Nephron (organoid): ENCODE data around the gene LYPD3.

ENCODE experiments used
- H3K27ac Mint-ChIP-seq, 3 experiments: 2 replicates each; pipeline ENCODE4 v1.8.0; 2020; ENCODE audit warnings: mixed read lengths in 3 of 3, mild to moderate bottlenecking in 2 of 3, moderate library complexity in 1 of 3
- H3K27me3 Mint-ChIP-seq: 2 replicates; pipeline ENCODE4 v1.8.0; 2021; ENCODE audit warnings: low read depth, mild to moderate bottlenecking, moderate library complexity, mixed read lengths
- H3K36me3 Mint-ChIP-seq: 2 replicates; pipeline ENCODE4 v1.8.0; 2020; ENCODE audit warnings: low read depth, mixed read lengths
- H3K4me1 Mint-ChIP-seq: 2 replicates; pipeline ENCODE4 v1.8.0; 2020; ENCODE audit warnings: mixed read lengths
- H3K4me3 Mint-ChIP-seq, 3 experiments: 2 replicates each; pipeline ENCODE4 v1.8.0; 2020; ENCODE audit warnings: mild to moderate bottlenecking in 3 of 3, mixed read lengths in 3 of 3, moderate library complexity in 2 of 3
- H3K9me3 Mint-ChIP-seq: 2 replicates; pipeline ENCODE4 v1.8.0; 2020; ENCODE audit warnings: mixed read lengths
- TF ChIP-seq, protein P1 (sequence below), 3 experiments: fragments of 200-600 bp; sonication (generic); IDR thresholded peaks; one replicate each; pipeline ENCODE4 v1.5.0; 2021; ENCODE audit warnings: antibody characterized with exemption in 3 of 3; ENCODE audit not compliant: unreplicated experiment in 3 of 3

Gene LYPD3

DNA sequence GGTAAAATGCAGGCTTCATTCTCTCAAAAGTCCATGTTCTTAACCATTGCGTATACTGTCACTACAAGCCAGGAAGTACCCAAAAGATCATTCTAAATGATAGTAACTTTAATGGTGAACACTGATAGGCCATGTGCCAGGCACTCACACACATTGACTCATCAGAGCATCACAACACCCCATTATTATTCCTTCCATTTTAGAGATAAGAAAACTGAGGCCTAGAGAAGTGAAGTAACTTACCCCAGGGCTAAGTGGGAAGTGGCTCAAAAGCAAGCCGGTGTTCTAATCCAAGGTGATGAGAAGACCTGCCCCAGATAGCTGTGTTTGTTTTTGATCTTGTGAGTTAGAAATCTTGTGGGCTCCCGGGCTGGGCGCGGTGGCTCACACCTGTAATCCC is 40.5 kb upstream of the LYPD3 start:
- Mint-ChIP-seq H3K4me1 (peaks cover 27% of the 10 kb centered on the region), H3K4me3 (peak overlapping the region; percentile 45 to 59 (median 53)), H3K27ac (no peak overlapping the region), H3K9me3 (no peaks in the 10 kb centered on the region), H3K27me3 (peaks cover 15% of the 10 kb centered on the region), H3K36me3 (peaks cover 23% of the 10 kb centered on the region)
- TF ChIP-seq, protein P1, sequence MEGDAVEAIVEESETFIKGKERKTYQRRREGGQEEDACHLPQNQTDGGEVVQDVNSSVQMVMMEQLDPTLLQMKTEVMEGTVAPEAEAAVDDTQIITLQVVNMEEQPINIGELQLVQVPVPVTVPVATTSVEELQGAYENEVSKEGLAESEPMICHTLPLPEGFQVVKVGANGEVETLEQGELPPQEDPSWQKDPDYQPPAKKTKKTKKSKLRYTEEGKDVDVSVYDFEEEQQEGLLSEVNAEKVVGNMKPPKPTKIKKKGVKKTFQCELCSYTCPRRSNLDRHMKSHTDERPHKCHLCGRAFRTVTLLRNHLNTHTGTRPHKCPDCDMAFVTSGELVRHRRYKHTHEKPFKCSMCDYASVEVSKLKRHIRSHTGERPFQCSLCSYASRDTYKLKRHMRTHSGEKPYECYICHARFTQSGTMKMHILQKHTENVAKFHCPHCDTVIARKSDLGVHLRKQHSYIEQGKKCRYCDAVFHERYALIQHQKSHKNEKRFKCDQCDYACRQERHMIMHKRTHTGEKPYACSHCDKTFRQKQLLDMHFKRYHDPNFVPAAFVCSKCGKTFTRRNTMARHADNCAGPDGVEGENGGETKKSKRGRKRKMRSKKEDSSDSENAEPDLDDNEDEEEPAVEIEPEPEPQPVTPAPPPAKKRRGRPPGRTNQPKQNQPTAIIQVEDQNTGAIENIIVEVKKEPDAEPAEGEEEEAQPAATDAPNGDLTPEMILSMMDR (IDR thresholded peaks at IDR 0.05; ENCODE audit: unreplicated experiment in 3 of 3) = no peak

DNA sequence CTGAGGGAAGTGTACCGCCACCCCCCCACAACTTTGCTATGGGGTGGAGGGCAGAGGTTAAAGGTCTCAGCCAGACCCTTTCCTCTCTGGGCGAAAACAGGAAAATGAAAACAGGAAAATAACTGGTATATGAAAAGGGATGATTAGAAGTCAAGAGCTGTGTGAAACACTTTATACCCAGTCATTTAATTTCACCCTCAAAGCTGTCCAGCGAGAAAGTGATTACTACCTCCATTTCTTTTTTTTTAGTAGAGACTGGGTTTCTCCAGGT is 39.7 kb upstream of the LYPD3 start:
- Mint-ChIP-seq H3K4me3 (peak overlapping the region; percentile 46 to 98 (median 92)), H3K9me3 (no peaks in the 10 kb centered on the region), H3K36me3 (peaks cover 21% of the 10 kb centered on the region), H3K27me3 (peaks cover 15% of the 10 kb centered on the region), H3K4me1 (peaks cover 31% of the 10 kb centered on the region), H3K27ac (no peak overlapping the region)
- TF ChIP-seq, protein P1 (IDR thresholded peaks at IDR 0.05; ENCODE audit: unreplicated experiment in 3 of 3) = no peak

DNA sequence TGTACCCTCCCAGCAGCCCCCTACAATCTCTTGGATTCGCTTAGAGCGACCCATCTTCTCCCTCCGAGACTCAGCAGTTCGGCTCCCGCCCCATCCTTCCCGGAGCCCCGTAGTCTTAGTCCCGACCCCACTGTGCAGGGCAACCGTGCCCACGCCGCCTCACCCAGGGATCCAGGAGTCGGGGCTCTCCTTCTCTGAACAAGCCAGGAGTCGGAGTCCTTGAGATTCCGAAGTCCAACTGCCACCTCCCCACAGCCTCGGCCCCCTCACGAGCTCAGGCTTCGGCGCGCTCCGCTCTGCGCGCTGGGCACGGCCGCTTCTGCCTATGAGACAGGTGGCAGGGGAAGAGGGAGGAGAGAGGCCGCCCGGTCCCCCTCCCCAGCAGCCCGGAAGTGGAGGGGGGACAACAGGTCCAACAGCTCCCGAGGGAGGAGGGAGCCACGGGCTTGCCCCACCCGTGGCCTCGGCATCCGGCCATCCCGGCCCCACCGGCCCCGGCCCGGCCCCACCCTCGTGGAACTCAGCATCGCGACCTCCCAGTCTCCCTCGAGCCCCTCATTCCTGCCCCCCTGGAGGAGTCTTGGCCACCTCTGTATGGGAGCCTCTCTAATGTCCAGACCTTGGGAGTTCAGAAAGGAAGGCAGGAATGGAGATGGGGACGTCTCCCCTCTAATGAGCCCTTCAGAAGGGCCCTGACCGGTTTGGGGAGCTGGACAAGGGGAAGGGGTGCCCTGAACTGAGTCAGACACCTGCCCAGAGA is 39.2 kb upstream of the LYPD3 start, which contains the start of gene PHLDB3:
Gene PHLDB3 (minus strand): TSS at position 321 of the 760 bp plus-strand sequence. CDS start 628 bp downstream, outside the sequence.
- Mint-ChIP-seq H3K27me3 (peaks cover 15% of the 10 kb centered on the region), H3K4me1 (peaks cover 31% of the 10 kb centered on the region), H3K27ac (peak within 1 kb of the TSS; percentile 77 to 93 (median 84)), H3K9me3 (no peaks in the 10 kb centered on the region), H3K36me3 (peaks cover 16% of the 10 kb centered on the region), H3K4me3 (peak within 1 kb of the TSS; percentile 92 to 98 (median 92))
- TF ChIP-seq, protein P1 (IDR thresholded peaks at IDR 0.05; ENCODE audit: unreplicated experiment in 3 of 3) = no peak

DNA sequence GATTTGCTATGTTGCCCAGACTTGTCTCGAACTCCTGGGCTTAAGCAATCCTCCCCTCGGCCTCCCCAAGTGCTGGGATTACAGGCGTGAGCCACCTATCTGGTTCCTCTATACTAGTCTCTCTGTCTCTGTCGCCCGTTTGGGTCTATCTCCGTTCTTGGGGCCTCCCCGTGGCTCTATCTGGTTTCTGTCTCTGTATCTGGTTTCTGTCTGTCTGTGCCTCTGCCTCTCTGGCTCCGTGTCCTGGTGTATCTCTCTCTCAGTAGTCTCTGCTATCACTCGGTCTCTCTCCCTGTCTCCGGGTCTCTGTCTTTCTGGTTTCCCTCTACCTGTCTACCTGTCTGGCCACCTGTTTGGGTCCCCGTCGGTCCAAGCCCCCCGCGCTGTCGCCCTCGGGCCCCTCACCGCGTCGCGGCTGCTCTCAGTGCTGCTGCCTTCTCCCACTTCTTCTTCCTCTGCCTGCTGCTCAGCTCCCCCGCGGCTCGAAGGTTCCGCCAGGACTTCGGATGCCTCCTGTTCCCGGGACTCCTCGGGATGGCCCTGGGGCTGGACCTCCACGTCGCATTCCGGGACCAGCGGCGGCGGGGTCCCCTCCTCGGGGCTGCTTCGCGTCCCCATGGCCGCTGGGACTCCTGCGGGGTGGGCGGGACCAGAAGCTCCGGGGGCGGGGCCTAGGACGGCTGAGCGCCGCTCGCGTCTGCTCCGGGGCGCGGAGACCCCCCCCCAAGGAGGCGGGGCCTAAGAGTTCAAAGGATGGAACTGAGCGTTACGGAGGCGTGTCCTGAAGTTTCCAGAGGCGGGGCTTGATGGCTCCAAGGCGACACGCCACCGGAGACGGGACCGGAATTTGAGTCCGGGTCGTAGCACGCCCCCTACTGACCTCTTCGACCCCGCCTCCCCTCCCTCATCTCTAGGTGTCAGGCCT is 38.4 kb upstream of the LYPD3 start:
- H3K4me1 Mint-ChIP-seq = peaks cover 39% of the 10 kb centered on the region
- H3K27ac Mint-ChIP-seq = peak overlapping the region; percentile 77 to 93 (median 84)
- TF ChIP-seq, protein P1 (IDR thresholded peaks at IDR 0.05; ENCODE audit: unreplicated experiment in 3 of 3) = no peak
- no peaks in the 10 kb centered on the region for H3K9me3 Mint-ChIP-seq
- peak overlapping the region; percentile 92 to 98 (median 92) for H3K4me3 Mint-ChIP-seq
- H3K36me3 Mint-ChIP-seq = peaks cover 19% of the 10 kb centered on the region
- H3K27me3 Mint-ChIP-seq = peaks cover 15% of the 10 kb centered on the region

DNA sequence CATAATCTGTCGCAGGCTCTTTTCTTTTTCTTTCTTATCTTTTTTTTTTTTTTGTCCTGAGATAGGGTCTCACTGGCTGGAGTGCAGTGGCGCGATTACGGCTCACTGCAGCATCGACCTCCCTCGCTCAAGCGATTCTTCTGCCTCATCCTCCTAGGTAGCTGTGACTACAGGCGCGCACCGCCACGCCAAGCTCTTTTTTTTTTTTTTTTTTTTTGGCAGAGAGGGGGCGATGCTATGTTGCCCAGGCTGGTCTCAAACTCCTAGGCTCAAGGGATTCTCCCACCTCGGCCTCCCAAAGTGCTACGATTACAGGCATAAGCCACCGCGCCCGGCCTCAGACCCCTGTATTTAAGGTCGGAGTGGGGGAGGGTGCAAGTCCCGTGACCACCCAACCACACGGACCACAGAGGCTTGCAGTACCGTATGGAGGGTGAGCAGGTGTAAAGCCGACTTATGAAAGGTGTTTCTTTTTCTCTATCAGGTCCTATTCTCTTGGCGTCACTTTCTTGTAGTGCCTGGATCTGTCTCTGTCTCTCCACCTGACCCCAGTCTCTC is 37.1 kb upstream of the LYPD3 start:
- peaks cover 18% of the 10 kb centered on the region for H3K27me3 Mint-ChIP-seq
- peaks cover 16% of the 10 kb centered on the region for H3K36me3 Mint-ChIP-seq
- TF ChIP-seq, protein P1 (IDR thresholded peaks at IDR 0.05; ENCODE audit: unreplicated experiment in 3 of 3) = no peak
- H3K9me3 Mint-ChIP-seq = no peaks in the 10 kb centered on the region
- H3K27ac Mint-ChIP-seq = peak overlapping the region in 2 of 3 experiments; percentile 16 to 84
- H3K4me3 Mint-ChIP-seq = peak overlapping the region; percentile 92 to 98 (median 92)
- H3K4me1 Mint-ChIP-seq = peaks cover 48% of the 10 kb centered on the region
